Measurements from ENCODE around the gene RHOD. TPM values are rescaled to one million over a fixed set of nuclear protein-coding genes. Genes with fewer than 3 reads are reported as not detected.

RHOD gene
- total RNA-seq, 2 experiments from 2014 or later, result 0.52 to 0.79 TPM

DNA sequence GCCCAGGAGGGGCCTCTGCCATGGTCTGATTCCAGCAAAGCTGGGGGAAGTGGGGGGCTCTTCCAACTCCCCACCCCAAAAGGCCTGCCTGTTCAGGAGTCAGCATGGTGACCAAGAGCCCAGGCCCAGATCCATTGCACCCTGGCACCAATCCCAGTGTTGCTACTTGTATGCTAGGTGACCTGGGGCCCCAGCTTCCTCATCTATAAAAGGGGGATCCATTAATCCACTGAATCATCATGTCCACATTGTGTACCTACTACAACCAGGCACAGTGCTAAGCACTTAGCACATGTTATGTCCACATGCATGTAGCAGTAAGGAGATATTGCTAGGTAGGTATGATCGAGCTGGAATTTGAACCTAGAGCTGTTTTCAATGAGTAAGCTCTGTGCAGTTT is 31.7 kb upstream of the RHOD start:
- Mint-ChIP-seq H3K36me3 (peaks cover 2% of the 10 kb centered on the region), H3K4me3 (no peak overlapping the region), H3K27ac (no peak overlapping the region), H3K27me3 (peaks cover 74% of the 10 kb centered on the region), H3K9me3 (ENCODE audit: low read depth) (no peaks in the 10 kb centered on the region), H3K4me1 (peaks cover 29% of the 10 kb centered on the region)
- CTCF ChIA-PET, result interaction anchor here (1.3 kb wide), 2 partner anchors 9 to 293 kb away, joined by 3 read pairs; no protein-coding TSS in a partner anchor
- DNase-seq (no peak), ATAC-seq (no peak)

DNA sequence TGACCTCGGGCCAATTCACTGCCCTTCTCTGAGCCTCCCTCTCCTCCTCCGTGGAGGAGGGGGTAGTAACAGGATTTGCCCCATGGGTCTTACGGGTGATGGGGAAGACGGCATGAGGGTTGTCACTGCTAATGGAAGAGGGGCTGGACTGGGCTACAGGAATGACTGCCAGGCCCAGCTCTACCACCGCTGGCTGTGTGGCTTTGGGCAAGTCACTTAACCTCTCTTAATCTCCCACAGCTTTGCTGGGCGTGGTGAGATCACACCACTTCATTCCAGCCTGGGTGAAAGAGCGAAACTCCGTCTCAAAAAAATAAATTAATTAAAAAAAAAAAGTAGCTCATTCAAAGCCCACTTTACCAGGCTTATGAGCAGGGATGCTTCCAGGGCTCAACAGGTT is 30.9 kb upstream of the RHOD start:
- H3K27ac Mint-ChIP-seq, result no peak overlapping the region
- H3K4me3 Mint-ChIP-seq, result no peak overlapping the region
- peaks cover 77% of the 10 kb centered on the region for H3K27me3 Mint-ChIP-seq
- H3K36me3 Mint-ChIP-seq, result peaks cover 2% of the 10 kb centered on the region
- DNase-seq, result no peak
- no peak for ATAC-seq
- H3K4me1 Mint-ChIP-seq, result peaks cover 29% of the 10 kb centered on the region
- H3K9me3 Mint-ChIP-seq (ENCODE audit: low read depth), result no peaks in the 10 kb centered on the region
- CTCF ChIA-PET, result interaction anchor here (1.3 kb wide), 2 partner anchors 9 to 294 kb away, joined by 3 read pairs; no protein-coding TSS in a partner anchor

DNA sequence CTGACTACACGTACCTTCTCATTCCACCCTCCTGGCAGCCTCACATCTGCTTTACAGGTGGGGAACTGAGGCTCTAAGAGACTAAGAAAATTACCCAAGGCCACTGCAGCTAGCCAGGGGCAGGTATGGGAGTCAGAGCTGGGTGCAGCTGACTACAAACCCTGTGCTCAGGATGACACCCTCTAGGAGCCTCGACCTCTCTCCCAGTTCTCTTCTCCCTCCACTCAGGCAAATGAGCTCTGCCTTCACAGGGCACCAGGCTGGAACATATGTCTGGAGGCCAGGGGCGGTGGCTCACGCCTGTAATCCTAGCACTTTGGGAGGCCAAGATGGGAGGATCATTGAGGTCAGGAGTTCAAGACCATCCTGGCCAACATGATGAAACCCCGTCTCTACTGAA is 29.7 kb upstream of the RHOD start:
- Mint-ChIP-seq H3K9me3 (ENCODE audit: low read depth) (no peaks in the 10 kb centered on the region), H3K4me1 (peaks cover 24% of the 10 kb centered on the region), H3K4me3 (no peak overlapping the region), H3K36me3 (peaks cover 2% of the 10 kb centered on the region), H3K27me3 (peaks cover 78% of the 10 kb centered on the region), H3K27ac (no peak overlapping the region)
- ATAC-seq, result no peak
- CTCF ChIA-PET, result interaction anchor here (0.7 to 1.4 kb wide), 2 partner anchors 29 to 187 kb away, joined by 3 to 4 read pairs; partner anchors contain the start of gene RHOD
- no peak for DNase-seq

DNA sequence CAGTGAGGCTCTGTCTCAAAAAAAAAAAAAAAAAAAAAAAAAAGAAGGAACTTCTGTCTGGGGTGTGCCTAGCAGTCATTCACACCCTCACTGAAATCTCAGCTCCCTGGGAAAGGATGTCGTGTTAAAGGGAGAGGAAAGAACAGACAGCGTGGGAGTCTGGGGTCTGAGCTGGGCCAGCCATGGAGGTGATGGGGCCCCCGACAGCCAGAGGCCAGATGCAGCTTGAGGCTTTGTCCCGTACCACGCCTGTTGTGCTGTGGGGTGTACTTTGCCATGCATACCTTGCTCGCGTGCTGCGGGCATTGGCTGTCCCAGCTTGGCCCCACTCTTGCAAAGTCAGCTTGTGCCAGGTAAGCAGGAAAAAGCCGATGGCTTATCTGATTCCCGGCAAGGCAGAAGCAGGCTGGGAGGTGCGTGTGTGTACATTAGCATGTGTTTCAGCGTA is 29.1 kb upstream of the RHOD start:
- H3K27ac Mint-ChIP-seq, result no peak overlapping the region
- ATAC-seq (no peak), DNase-seq (no peak)
- CTCF ChIA-PET, result interaction anchor here (1.4 kb wide), 1 partner anchor 29 kb away, joined by 4 read pairs; the partner anchor contains the start of gene RHOD
- H3K9me3 Mint-ChIP-seq (ENCODE audit: low read depth), result no peaks in the 10 kb centered on the region
- peaks cover 19% of the 10 kb centered on the region for H3K4me1 Mint-ChIP-seq
- H3K27me3 Mint-ChIP-seq, result peaks cover 75% of the 10 kb centered on the region
- no peak overlapping the region for H3K4me3 Mint-ChIP-seq
- peaks cover 2% of the 10 kb centered on the region for H3K36me3 Mint-ChIP-seq

DNA sequence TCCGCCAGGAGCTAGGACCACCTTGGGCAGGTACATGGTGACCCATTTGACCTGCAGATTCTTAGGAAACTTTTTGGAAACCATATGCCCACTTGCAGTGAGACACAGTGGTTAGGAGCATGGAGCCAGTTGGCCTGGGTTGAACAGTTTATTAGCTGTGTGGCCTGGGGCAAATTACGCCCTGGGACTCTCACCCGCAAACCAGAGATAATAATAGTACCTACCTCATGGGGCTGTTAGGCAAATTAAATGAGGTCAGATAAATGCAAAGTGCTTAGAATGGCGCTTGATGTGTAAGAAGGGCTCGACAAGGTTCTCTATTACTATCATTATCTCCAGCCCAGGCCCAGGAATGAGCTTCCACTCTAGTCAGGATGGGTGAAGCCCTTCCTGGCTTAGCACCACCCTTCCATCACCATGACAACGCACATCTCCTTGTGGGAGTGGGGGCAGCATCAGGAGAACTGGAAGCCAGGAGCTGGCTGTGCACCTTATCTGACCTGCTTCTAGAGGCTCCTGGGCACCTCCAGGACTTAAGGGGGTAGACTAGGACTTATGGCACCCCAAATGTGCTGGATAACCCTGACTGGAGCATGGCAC is 28.6 kb upstream of the RHOD start:
- no peak overlapping the region for H3K27ac Mint-ChIP-seq
- H3K36me3 Mint-ChIP-seq, result peaks cover 2% of the 10 kb centered on the region
- H3K9me3 Mint-ChIP-seq (ENCODE audit: low read depth), result no peaks in the 10 kb centered on the region
- no peak for DNase-seq
- CTCF ChIA-PET, result interaction anchor here (0.8 to 1.4 kb wide), 2 partner anchors 28 to 335 kb away, joined by 3 to 4 read pairs; partner anchors contain the start of gene RHOD
- no peak for ATAC-seq
- H3K4me1 Mint-ChIP-seq, result peaks cover 18% of the 10 kb centered on the region
- no peak overlapping the region for H3K4me3 Mint-ChIP-seq
- H3K27me3 Mint-ChIP-seq, result peaks cover 72% of the 10 kb centered on the region

DNA sequence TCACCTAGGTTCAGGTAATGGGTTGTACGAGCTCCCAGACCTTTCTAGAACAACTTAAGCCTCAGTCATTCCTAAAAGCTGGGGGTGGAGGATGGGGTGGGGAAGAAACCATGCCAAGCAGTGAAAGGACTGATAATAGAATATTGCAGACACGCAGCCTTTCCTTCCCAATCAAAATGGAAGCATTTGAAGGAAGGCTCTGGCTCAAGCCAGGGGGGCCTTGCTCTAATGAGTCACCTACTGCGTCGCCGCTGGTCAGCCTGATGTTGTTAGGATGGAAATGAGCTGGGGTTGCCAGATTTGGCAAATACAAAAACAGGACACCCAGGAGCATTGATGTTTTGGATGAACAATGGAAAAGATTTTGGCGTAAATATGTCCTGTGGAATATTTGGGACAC is 27.5 kb upstream of the RHOD start:
- Mint-ChIP-seq H3K4me1 (peaks cover 14% of the 10 kb centered on the region), H3K36me3 (no peaks in the 10 kb centered on the region), H3K27ac (no peak overlapping the region), H3K4me3 (no peak overlapping the region), H3K9me3 (ENCODE audit: low read depth) (no peaks in the 10 kb centered on the region), H3K27me3 (peaks cover 71% of the 10 kb centered on the region)
- CTCF ChIA-PET, result interaction anchor here (0.9 kb wide), 1 partner anchor 11 kb away, joined by 4 read pairs; no protein-coding TSS in a partner anchor
- DNase-seq (no peak), ATAC-seq (no peak)

DNA sequence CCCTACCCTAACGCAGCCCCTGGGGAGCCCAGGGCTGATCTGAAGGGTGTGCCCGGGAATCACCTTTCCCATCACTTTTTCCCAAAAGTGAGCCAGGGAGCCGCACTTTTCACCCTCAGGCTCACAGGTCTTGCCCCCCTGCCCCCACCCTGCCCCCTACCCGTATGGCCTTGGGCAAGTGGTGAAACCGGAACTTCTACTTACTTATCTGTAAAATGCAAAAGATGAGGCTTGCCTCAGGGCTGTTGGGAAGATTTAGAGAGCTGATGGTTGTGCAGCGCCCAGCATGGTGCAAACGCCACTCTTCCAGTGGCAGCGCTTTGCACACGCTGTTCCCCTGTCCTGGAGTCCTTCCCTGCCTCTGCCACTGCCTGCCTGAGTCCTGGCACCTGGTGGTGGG is 25.7 kb upstream of the RHOD start:
- Mint-ChIP-seq H3K4me3 (no peak overlapping the region), H3K4me1 (peaks cover 2% of the 10 kb centered on the region), H3K27me3 (peaks cover 56% of the 10 kb centered on the region), H3K36me3 (no peaks in the 10 kb centered on the region), H3K27ac (no peak overlapping the region), H3K9me3 (ENCODE audit: low read depth) (no peaks in the 10 kb centered on the region)
- CTCF ChIA-PET, result interaction anchor here (0.9 kb wide), 1 partner anchor 9 kb away, joined by 3 read pairs; no protein-coding TSS in a partner anchor
- DNase-seq (no peak), ATAC-seq (no peak)

DNA sequence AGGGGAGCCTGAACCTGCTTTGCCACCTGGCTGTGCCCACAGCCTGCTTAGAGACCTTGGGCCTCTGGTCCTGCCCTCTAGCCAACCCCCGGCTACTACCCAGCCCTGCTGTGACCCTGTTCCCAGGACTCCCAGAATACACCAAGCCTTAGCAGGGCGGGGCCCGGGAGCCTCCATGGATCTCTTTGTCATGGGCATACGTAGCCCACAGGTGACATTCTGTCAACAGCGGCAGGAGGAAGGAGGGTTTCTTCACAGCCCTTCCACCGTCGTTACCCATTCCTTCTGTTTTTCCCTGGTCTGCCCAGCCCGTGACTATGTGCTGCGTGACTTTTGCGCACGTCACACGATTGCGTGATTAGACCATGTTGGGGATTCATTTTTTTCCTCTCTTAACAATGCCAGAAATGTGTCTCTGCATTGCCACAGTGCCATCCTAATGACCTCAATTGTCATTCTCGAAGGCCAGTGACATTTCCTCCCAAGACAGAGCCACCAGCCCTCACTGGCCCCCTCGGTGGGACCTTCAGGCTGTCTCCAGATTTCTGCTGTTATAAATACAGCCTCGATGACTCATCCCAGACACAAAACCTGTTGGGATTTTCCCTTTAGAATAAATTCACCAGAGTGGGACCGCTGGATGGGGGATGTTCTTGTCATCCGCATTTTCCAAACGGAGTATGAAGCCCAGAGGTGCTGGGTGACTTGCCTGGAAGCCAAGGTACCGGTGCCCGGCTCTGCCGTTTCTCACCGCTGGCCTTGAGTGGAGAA is 24.7 kb upstream of the RHOD start:
- CTCF ChIA-PET, result interaction anchor here (0.9 kb wide), 1 partner anchor 10 kb away, joined by 3 read pairs; no protein-coding TSS in a partner anchor
- H3K4me3 Mint-ChIP-seq, result no peak overlapping the region
- peaks cover 56% of the 10 kb centered on the region for H3K27me3 Mint-ChIP-seq
- peaks cover 2% of the 10 kb centered on the region for H3K4me1 Mint-ChIP-seq
- H3K27ac Mint-ChIP-seq, result no peak overlapping the region
- DNase-seq (no peak), ATAC-seq (no peak)
- no peaks in the 10 kb centered on the region for H3K36me3 Mint-ChIP-seq
- H3K9me3 Mint-ChIP-seq (ENCODE audit: low read depth), result no peaks in the 10 kb centered on the region

DNA sequence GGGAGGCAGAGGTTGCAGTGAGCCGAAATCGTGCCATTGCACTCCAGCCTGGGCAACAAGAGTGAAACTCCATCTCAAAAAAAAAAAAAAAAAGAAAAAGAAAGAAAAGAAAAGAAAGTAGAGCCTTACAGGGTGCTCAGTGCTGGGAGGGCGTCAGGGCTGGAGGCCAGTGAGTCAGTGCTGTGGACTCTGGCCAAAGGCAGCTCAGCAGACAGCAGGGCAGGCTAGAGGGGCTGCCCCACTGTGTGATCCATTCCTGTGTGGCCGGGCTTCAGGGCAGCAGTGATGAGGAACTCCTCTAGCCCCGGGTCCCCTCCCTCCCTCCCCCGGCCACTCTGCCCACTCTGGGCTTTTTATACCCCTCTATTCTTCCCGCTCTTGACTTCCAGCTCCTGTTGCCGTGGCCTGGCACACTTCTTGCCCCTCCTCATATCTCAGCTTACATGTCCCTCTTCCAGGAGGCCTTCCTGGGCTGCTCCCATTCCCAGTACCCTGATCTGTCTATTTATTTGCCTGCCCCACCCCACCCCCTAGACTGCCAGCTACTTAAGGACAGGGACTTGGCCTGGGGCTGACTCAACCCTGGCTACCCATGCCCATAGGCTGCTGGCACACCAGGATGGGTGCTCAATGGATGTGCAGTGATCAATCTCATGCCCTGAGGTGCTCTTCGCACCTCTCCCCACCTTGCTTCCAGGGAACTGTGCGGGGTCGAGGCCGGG is 23.7 kb upstream of the RHOD start:
- peaks cover 2% of the 10 kb centered on the region for H3K4me1 Mint-ChIP-seq
- H3K27me3 Mint-ChIP-seq, result peaks cover 52% of the 10 kb centered on the region
- ATAC-seq (no peak), DNase-seq (no peak)
- CTCF ChIA-PET, result no interaction called here
- no peak overlapping the region for H3K27ac Mint-ChIP-seq
- no peak overlapping the region for H3K4me3 Mint-ChIP-seq
- H3K9me3 Mint-ChIP-seq (ENCODE audit: low read depth), result no peaks in the 10 kb centered on the region
- H3K36me3 Mint-ChIP-seq, result no peaks in the 10 kb centered on the region

DNA sequence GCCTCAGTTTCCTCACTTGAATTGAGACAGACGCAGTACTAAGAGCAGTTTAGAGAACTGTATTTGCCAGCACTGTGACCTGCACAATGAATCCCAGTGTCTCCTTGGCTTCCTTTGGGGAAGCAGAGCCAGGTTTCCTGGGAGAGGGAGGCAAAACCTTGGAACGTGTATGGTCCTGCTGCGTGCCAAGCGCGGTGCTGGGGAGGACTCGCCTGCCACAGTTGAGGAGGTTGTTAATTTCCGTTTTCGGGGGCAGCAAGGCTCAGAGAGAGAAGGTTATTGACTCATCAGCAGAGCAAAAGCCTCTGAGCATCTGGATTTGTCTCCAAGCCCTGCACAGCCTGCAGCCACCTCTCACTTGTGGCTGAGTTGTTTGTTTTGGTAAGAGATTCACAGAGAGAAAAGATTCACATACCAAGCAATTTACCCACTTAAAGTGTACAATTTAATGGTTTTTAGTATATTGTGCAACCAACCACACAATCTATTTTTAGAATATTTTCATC is 22.9 kb upstream of the RHOD start:
- peaks cover 2% of the 10 kb centered on the region for H3K4me1 Mint-ChIP-seq
- no peaks in the 10 kb centered on the region for H3K9me3 Mint-ChIP-seq (ENCODE audit: low read depth)
- H3K27ac Mint-ChIP-seq, result no peak overlapping the region
- ATAC-seq (no peak), DNase-seq (no peak)
- no peaks in the 10 kb centered on the region for H3K36me3 Mint-ChIP-seq
- CTCF ChIA-PET, result no interaction called here
- H3K4me3 Mint-ChIP-seq, result no peak overlapping the region
- H3K27me3 Mint-ChIP-seq, result peaks cover 47% of the 10 kb centered on the region

DNA sequence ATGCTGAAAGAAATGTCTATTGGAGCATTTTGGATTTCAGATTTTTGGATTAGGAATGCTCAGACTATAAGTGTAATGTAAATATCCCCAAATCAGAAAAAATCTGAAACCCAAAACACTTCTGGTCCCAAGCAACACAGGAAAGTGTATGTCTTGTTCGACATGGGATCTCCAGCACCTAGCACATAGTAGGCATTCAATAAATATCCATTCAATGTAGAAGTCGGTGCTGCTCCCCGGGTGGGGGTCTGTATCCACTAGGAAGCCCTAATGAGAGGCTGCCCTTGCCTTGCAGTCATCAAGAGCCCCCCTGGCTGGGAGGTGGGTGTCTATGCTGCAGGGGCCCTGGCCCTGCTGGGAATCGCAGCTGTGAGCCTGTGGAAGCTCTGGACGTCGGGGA is 22.3 kb upstream of the RHOD start:
- H3K36me3 Mint-ChIP-seq, result no peaks in the 10 kb centered on the region
- no peak for DNase-seq
- peaks cover 43% of the 10 kb centered on the region for H3K27me3 Mint-ChIP-seq
- no peak overlapping the region for H3K27ac Mint-ChIP-seq
- H3K9me3 Mint-ChIP-seq (ENCODE audit: low read depth), result no peaks in the 10 kb centered on the region
- H3K4me1 Mint-ChIP-seq, result peaks cover 2% of the 10 kb centered on the region
- ATAC-seq, result no peak
- H3K4me3 Mint-ChIP-seq, result no peak overlapping the region
- CTCF ChIA-PET, result no interaction called here

DNA sequence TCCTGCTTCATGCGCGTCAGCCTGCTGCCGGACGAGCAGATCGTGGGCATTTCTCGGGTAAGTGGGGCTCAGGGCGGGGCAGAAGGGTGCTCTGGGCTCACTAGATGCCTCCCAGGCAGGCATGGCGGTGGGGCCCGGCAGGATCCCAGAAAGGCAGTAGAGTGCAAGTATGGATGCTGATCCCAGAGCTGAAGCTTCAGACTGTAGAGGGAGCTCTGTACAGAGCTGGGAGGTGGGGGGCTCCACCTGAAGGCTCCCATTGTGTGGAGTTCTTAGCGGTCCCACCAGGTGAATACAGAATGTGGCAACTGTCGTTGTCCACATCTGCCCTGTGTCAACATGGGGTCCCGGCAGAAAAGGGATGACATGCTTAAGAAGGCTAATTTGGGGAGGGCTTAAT is 16.5 kb upstream of the RHOD start:
- Mint-ChIP-seq H3K9me3 (ENCODE audit: low read depth) (no peaks in the 10 kb centered on the region), H3K4me3 (no peak overlapping the region), H3K36me3 (no peaks in the 10 kb centered on the region), H3K4me1 (no peaks in the 10 kb centered on the region), H3K27ac (no peak overlapping the region), H3K27me3 (peaks cover 28% of the 10 kb centered on the region)
- DNase-seq (no peak), ATAC-seq (no peak)
- CTCF ChIA-PET, result interaction anchor here (1.0 kb wide), 1 partner anchor 51 kb away, joined by 3 read pairs; no protein-coding TSS in a partner anchor

DNA sequence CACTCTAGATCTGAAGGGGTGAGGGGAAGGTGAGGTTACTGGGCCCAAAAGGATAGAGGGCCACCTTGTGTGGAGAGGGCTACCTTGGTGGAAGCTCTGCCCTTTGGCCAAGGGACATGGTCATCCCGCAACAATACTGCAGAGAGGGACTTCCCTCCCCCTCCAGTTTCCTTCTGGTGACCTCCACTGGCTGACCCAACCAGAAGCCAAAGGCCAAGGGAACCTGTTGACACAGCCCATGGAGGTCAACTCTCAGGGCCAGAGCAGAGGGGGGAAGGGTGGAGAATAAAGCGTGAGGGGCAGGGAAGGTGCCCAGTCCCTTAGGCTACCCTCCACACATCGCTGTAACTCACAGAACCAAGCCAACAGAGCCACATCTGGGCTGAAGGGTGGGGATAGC is 15.0 kb upstream of the RHOD start:
- CTCF ChIA-PET, result interaction anchor here (0.5 kb wide), 1 partner anchor 31 kb away, joined by 3 read pairs; no protein-coding TSS in a partner anchor

More for the DNA sequence above, 15.0 kb upstream of the RHOD start:
- DNase-seq (no peak), ATAC-seq (no peak)
- Mint-ChIP-seq H3K27ac (no peak overlapping the region), H3K4me1 (no peaks in the 10 kb centered on the region), H3K27me3 (peaks cover 26% of the 10 kb centered on the region), H3K4me3 (no peak overlapping the region), H3K9me3 (ENCODE audit: low read depth) (no peaks in the 10 kb centered on the region), H3K36me3 (no peaks in the 10 kb centered on the region)
